C4-2B (cell line): ENCODE data around the gene TRIM42.

Source experiments
- H3K27ac ChIP-seq: fragments of 450-650 bp; 2 replicates; pipeline ENCODE4 v1.5.1; 2017
- CTCF ChIP-seq: fragments of 450-650 bp; conservative IDR thresholded peaks from 2 replicates; pipeline ENCODE4 v1.5.1; 2017; ENCODE audit warnings: mild to moderate bottlenecking
- ZFX ChIP-seq: fragments of 450-650 bp; IDR thresholded peaks from 2 replicates; pipeline ENCODE4 v1.6.1; 2017

The TRIM42 gene

GRCh38 chr3:140699516-140700231 is 21.8 kb downstream of the TRIM42 start:
- no peak for TF ChIP-seq CTCF
- TF ChIP-seq ZFX: no peak
- H3K27ac ChIP-seq: no peak overlapping the region

GRCh38 chr3:140702281-140702680 is 24.4 kb downstream of the TRIM42 start:
- no peak for TF ChIP-seq CTCF
- no peak overlapping the region for H3K27ac ChIP-seq

- H3K27ac ChIP-seq: no peak overlapping the region
- TF ChIP-seq ZFX (no peak), CTCF (no peak)
These were observed 25.6 kb downstream of the TRIM42 start for GRCh38 chr3:140703496-140703895.

GRCh38 chr3:140704733-140705132 is 26.9 kb downstream of the TRIM42 start:
- H3K27ac ChIP-seq: no peak overlapping the region
- TF ChIP-seq ZFX: no peak
- no peak for TF ChIP-seq CTCF

- H3K27ac ChIP-seq: no peak overlapping the region
- no peak for TF ChIP-seq CTCF
- TF ChIP-seq ZFX: no peak
These were observed 28.1 kb downstream of the TRIM42 start for GRCh38 chr3:140705954-140706353.

- TF ChIP-seq CTCF (no peak), ZFX (no peak)
- no peak overlapping the region for H3K27ac ChIP-seq
These were observed 28.5 kb downstream of the TRIM42 start for GRCh38 chr3:140706360-140706759.

- TF ChIP-seq CTCF (no peak), ZFX (no peak)
- H3K27ac ChIP-seq: no peak overlapping the region
These were observed 31.0 kb downstream of the TRIM42 start for GRCh38 chr3:140708815-140709214.
